K562 (cell line): ENCODE results near the gene APCDD1.

Source experiments
- BHLHE40 ChIP-seq: IDR thresholded peaks from 2 replicates; pipeline ENCODE4 v1.6.1; 2011; ENCODE audit warnings: low read length, improper control_type of control experiment
- CHD1 ChIP-seq: fragments of 200-600 bp; sonication (generic); IDR thresholded peaks from one replicate; pipeline ENCODE4 v1.6.1; 2012; ENCODE audit warnings: mild to moderate bottlenecking, moderate library complexity, low read length, inconsistent platforms
- DPF2 ChIP-seq: fragments of 450-650 bp; IDR thresholded peaks from 2 replicates; pipeline ENCODE4 v1.6.1; 2016
- EZH2 ChIP-seq: IDR thresholded peaks from 2 replicates; pipeline ENCODE4 v1.6.1; 2012; ENCODE audit warnings: low read depth, mild to moderate bottlenecking, inconsistent platforms, low read length, borderline replicate concordance
- HCFC1 ChIP-seq: IDR thresholded peaks from 2 replicates; pipeline ENCODE4 v1.6.1; 2012; ENCODE audit warnings: low read depth, low read length, improper control_type of control experiment
- POLR2A ChIP-seq: fragments of 450-650 bp; conservative IDR thresholded peaks from 2 replicates; pipeline ENCODE4 v1.6.1; 2016
- RCOR1 ChIP-seq, 2 experiments: IDR thresholded peaks; 2 replicates each; pipeline ENCODE4 v1.6.1; 2012; ENCODE audit warnings: low read depth in 2 of 2, low read length in 2 of 2, borderline replicate concordance in 1 of 2, improper control_type of control experiment in 1 of 2
- SMC3 ChIP-seq: conservative IDR thresholded peaks from 2 replicates; pipeline ENCODE4 v1.6.1; 2011; ENCODE audit warnings: low read depth, low read length, improper control_type of control experiment; ENCODE audit not compliant: insufficient read depth
- TF ChIP-seq, protein P1 (sequence below): fragments of 450-650 bp; IDR thresholded peaks from 2 replicates; pipeline ENCODE4 v1.6.1; 2016; ENCODE audit warnings: missing biosample characterization, missing genetic modification characterization
- TF ChIP-seq, protein P2 (sequence below): fragments of 450-650 bp; formaldehyde crosslinking; IDR thresholded peaks from 2 replicates; pipeline ENCODE4 v1.4.0; 2022; ENCODE audit warnings: mild to moderate bottlenecking, moderate library complexity
- TF ChIP-seq, protein P3 (sequence below), 3 experiments: IDR thresholded peaks in 2 of 3; conservative IDR thresholded peaks in 1 of 3; 2 replicates each; pipeline ENCODE4 v1.5.1; 2011 to 2012; ENCODE audit warnings: low read length in 3 of 3, mild to moderate bottlenecking in 3 of 3, control low read depth in 2 of 3, improper control_type of control experiment in 1 of 3, inconsistent platforms in 1 of 3, low read depth in 1 of 3, mixed read lengths in 1 of 3, moderate library complexity in 1 of 3; ENCODE audit not compliant: insufficient read depth in 2 of 3
- TF ChIP-seq, protein P4 (sequence below): fragments of 150-350 bp; IDR thresholded peaks from 2 replicates; pipeline ENCODE4 v1.6.1; 2014; ENCODE audit warnings: low read depth, mild to moderate bottlenecking, low read length, borderline replicate concordance

DNA sequence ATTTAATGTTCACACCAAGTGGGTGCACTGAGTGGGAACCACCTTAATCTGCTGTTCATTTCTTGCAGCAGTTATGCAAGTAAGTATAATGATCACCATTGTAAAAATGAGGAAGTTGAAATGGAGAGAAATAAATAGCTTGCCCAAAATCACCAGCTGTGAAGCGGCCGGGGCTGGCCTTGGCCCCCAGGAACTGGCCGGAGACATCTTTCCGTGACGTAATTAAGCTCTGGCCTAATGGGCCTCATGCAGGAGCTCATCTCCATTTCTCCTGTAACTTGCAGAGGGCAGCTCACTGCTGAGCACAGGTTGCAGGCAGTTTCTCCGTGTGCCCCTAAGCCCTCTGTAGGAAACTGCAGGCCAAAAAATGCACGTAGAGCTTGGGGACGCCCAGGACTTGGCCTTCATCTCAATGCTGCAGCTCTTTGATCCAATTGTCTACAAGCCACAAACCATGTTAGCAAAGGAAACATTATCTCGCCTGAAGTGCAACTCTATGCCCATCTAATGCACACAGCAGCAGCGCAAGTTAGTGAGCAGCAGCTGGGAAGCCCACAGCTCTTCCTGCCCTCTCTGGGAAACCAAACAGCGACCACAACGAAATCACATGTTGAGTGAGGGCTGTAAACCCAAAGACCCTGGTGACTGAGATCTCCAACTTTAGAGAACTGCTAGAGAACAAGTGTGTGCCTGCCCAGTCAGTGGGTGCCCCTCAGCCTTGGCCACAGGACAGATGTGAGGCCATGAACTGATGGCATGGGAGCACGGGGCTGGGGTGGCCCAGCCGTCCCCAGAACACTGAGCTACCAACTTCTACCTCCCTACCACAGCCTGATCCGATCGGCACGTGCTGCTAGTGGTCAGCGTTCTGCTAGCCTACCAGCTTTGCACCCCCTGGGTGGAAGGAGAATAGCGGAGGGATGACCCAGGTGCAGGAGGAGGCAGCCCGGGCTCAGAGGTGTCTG lies 28.8 kb downstream of the APCDD1 start:
- TF ChIP-seq, protein P1, sequence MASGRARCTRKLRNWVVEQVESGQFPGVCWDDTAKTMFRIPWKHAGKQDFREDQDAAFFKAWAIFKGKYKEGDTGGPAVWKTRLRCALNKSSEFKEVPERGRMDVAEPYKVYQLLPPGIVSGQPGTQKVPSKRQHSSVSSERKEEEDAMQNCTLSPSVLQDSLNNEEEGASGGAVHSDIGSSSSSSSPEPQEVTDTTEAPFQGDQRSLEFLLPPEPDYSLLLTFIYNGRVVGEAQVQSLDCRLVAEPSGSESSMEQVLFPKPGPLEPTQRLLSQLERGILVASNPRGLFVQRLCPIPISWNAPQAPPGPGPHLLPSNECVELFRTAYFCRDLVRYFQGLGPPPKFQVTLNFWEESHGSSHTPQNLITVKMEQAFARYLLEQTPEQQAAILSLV (tag) = no peak
- TF ChIP-seq POLR2A = no peak
- TF ChIP-seq, protein P2, sequence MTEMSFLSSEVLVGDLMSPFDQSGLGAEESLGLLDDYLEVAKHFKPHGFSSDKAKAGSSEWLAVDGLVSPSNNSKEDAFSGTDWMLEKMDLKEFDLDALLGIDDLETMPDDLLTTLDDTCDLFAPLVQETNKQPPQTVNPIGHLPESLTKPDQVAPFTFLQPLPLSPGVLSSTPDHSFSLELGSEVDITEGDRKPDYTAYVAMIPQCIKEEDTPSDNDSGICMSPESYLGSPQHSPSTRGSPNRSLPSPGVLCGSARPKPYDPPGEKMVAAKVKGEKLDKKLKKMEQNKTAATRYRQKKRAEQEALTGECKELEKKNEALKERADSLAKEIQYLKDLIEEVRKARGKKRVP (CRISPR knock-in tag) = no peak
- no peak for TF ChIP-seq CHD1
- TF ChIP-seq HCFC1 = no peak
- TF ChIP-seq, protein P3, sequence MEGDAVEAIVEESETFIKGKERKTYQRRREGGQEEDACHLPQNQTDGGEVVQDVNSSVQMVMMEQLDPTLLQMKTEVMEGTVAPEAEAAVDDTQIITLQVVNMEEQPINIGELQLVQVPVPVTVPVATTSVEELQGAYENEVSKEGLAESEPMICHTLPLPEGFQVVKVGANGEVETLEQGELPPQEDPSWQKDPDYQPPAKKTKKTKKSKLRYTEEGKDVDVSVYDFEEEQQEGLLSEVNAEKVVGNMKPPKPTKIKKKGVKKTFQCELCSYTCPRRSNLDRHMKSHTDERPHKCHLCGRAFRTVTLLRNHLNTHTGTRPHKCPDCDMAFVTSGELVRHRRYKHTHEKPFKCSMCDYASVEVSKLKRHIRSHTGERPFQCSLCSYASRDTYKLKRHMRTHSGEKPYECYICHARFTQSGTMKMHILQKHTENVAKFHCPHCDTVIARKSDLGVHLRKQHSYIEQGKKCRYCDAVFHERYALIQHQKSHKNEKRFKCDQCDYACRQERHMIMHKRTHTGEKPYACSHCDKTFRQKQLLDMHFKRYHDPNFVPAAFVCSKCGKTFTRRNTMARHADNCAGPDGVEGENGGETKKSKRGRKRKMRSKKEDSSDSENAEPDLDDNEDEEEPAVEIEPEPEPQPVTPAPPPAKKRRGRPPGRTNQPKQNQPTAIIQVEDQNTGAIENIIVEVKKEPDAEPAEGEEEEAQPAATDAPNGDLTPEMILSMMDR (IDR thresholded peaks at IDR 0.05 in 2 of 3, conservative IDR thresholded peaks at IDR 0.05 in 1 of 3; ENCODE audit: insufficient read depth in 2 of 3, low read depth in 1 of 3, low read length in 3 of 3) = no peak
- TF ChIP-seq, protein P4, sequence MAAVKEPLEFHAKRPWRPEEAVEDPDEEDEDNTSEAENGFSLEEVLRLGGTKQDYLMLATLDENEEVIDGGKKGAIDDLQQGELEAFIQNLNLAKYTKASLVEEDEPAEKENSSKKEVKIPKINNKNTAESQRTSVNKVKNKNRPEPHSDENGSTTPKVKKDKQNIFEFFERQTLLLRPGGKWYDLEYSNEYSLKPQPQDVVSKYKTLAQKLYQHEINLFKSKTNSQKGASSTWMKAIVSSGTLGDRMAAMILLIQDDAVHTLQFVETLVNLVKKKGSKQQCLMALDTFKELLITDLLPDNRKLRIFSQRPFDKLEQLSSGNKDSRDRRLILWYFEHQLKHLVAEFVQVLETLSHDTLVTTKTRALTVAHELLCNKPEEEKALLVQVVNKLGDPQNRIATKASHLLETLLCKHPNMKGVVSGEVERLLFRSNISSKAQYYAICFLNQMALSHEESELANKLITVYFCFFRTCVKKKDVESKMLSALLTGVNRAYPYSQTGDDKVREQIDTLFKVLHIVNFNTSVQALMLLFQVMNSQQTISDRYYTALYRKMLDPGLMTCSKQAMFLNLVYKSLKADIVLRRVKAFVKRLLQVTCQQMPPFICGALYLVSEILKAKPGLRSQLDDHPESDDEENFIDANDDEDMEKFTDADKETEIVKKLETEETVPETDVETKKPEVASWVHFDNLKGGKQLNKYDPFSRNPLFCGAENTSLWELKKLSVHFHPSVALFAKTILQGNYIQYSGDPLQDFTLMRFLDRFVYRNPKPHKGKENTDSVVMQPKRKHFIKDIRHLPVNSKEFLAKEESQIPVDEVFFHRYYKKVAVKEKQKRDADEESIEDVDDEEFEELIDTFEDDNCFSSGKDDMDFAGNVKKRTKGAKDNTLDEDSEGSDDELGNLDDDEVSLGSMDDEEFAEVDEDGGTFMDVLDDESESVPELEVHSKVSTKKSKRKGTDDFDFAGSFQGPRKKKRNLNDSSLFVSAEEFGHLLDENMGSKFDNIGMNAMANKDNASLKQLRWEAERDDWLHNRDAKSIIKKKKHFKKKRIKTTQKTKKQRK = no peak
- TF ChIP-seq EZH2 = no peak
- no peak for TF ChIP-seq DPF2
- no peak for TF ChIP-seq SMC3
- no peak for TF ChIP-seq BHLHE40
- TF ChIP-seq RCOR1 (IDR thresholded peaks at IDR 0.05; ENCODE audit: borderline replicate concordance in 1 of 2, low read depth in 2 of 2, low read length in 2 of 2) = no peak
